Endothelial cell of umbilical vein (primary cell): ENCODE results near the gene TSTD2. TPM values are rescaled to one million over a fixed set of nuclear protein-coding genes. Genes with fewer than 3 reads are reported as not detected.

Source experiments
- BruUV-seq: library from RNA; stranded (reverse); fragments of 400-500 nt; replicated peaks from 2 replicates; lab custom pipeline; 2021; lab: Mats Ljungman, UMichigan
- CTCF ChIA-PET: fragments of 300-600, 350-600 bp; sonication (Branson Sonifier 250); formaldehyde crosslinking; loops from one replicate; lab custom pipeline; 2021; ENCODE audit warnings: antibody characterized with exemption, inconsistent platforms; lab: Charles Lee
- POLR2A ChIA-PET: fragments of 300-600, 350-600 bp; sonication (Branson Sonifier 250); formaldehyde crosslinking; loops from one replicate; lab custom pipeline; 2021; ENCODE audit warnings: antibody characterized with exemption, inconsistent platforms; lab: Charles Lee
- DNase-seq: peaks from one replicate; pipeline ENCODE4 v3.0.0-alpha.2; 2011; ENCODE audit warnings: low read depth, low spot score
- FAIRE-seq: peaks from 2 replicates; lab custom pipeline; 2011; peaks lifted over from hg19 to GRCh38; lab: Jason Lieb, UNC
- H2AFZ ChIP-seq: 2 replicates; pipeline ENCODE4 v1.6.0; 2012; ENCODE audit warnings: low read depth, low read length, control low read depth, inconsistent platforms
- H3K27ac ChIP-seq: 2 replicates; pipeline ENCODE4 v1.5.1; 2011; ENCODE audit warnings: low read depth, mild to moderate bottlenecking, control low read depth, low read length, moderate library complexity; ENCODE audit not compliant: insufficient read depth
- H3K27me3 ChIP-seq, 2 experiments: 2 replicates each; pipeline versions ENCODE4 v1.6.0 to v1.6.1; 2011; ENCODE audit warnings: low read length in 2 of 2, mixed read lengths in 1 of 2; ENCODE audit not compliant: control insufficient read depth in 2 of 2, insufficient read depth in 2 of 2
- H3K36me3 ChIP-seq, 2 experiments: 2 replicates in 1 of 2; 3 replicates in 1 of 2; pipeline ENCODE4 v1.5.1; 2011; ENCODE audit warnings: low read length in 2 of 2, mild to moderate bottlenecking in 1 of 2, moderate library complexity in 1 of 2; ENCODE audit not compliant: control insufficient read depth in 2 of 2, insufficient read depth in 2 of 2; ENCODE audit errors: extremely low read depth in 1 of 2
- H3K4me1 ChIP-seq: 3 replicates; pipeline ENCODE4 v1.5.1; 2011; ENCODE audit warnings: mild to moderate bottlenecking, low read length; ENCODE audit not compliant: control insufficient read depth, insufficient read depth; ENCODE audit errors: extremely low read depth
- H3K4me2 ChIP-seq: 2 replicates; pipeline ENCODE4 v1.6.1; 2011; ENCODE audit warnings: low read length, control low read depth, mixed read lengths; ENCODE audit not compliant: insufficient read depth
- H3K4me3 ChIP-seq, 3 experiments: fragments of 200-600 bp in 1 of 3; sonication (generic), shearing (Covaris generic) in 1 of 3; replicated peaks in 1 of 3; 2 replicates each; pipeline ENCODE4 v1.5.1; 2011 to 2016; ENCODE audit warnings: control low read depth in 3 of 3, low read length in 3 of 3, mild to moderate bottlenecking in 2 of 3, inconsistent platforms in 1 of 3, low read depth in 1 of 3, moderate library complexity in 1 of 3; ENCODE audit not compliant: insufficient read depth in 1 of 3
- H3K79me2 ChIP-seq: 2 replicates; pipeline ENCODE4 v1.6.0; 2012; ENCODE audit warnings: low read length, inconsistent platforms; ENCODE audit not compliant: control insufficient read depth, insufficient read depth
- H3K9ac ChIP-seq: replicated peaks from 2 replicates; pipeline ENCODE3; 2011; ENCODE audit warnings: low read length, control low read depth; ENCODE audit not compliant: insufficient read depth; ENCODE audit errors: extremely low read depth
- H3K9me1 ChIP-seq: replicated peaks from 3 replicates; pipeline ENCODE4 v1.6.0; 2011; ENCODE audit warnings: mild to moderate bottlenecking, low read length; ENCODE audit not compliant: control insufficient read depth, insufficient read depth; ENCODE audit errors: extremely low read depth
- H3K9me3 ChIP-seq: replicated peaks from 2 replicates; pipeline ENCODE4 v1.5.1; 2012; ENCODE audit warnings: low read length, inconsistent platforms; ENCODE audit not compliant: control insufficient read depth, insufficient read depth
- H4K20me1 ChIP-seq: replicated peaks from 2 replicates; pipeline ENCODE3; 2011; ENCODE audit warnings: mild to moderate bottlenecking, low read length; ENCODE audit not compliant: control insufficient read depth, insufficient read depth; ENCODE audit errors: extremely low read depth
- EZH2 ChIP-seq: IDR thresholded peaks from 2 replicates; pipeline ENCODE4 v1.6.1; 2012; ENCODE audit warnings: borderline replicate concordance, low read depth, mild to moderate bottlenecking, moderate library complexity, low read length, inconsistent platforms; ENCODE audit not compliant: severe bottlenecking
- FOS ChIP-seq: IDR thresholded peaks from 2 replicates; pipeline ENCODE4 v1.6.1; 2011; ENCODE audit warnings: mild to moderate bottlenecking, low read length, moderate library complexity, borderline replicate concordance; ENCODE audit not compliant: insufficient read depth
- GATA2 ChIP-seq: IDR thresholded peaks from 2 replicates; pipeline ENCODE4 v1.7.0; 2011; ENCODE audit warnings: low read depth, mild to moderate bottlenecking, moderate library complexity, mixed read lengths, low read length; ENCODE audit not compliant: insufficient read length, insufficient read depth
- JUN ChIP-seq: IDR thresholded peaks from 2 replicates; pipeline ENCODE4 v1.6.1; 2011; ENCODE audit warnings: borderline replicate concordance, low read depth; ENCODE audit not compliant: insufficient read length, insufficient read depth
- MYC ChIP-seq: IDR thresholded peaks from one replicate; pipeline ENCODE4 v1.6.1; 2011; ENCODE audit warnings: mild to moderate bottlenecking, low read depth, low read length
- POLR2A ChIP-seq: IDR thresholded peaks from 2 replicates; pipeline ENCODE4 v1.6.1; 2012; ENCODE audit warnings: low read depth, mild to moderate bottlenecking, control low read depth, low read length
- POLR2AphosphoS5 ChIP-seq: IDR thresholded peaks from 2 replicates; pipeline ENCODE4 v1.6.1; 2012; ENCODE audit warnings: low read depth, mild to moderate bottlenecking, control low read depth, low read length, moderate library complexity; ENCODE audit not compliant: insufficient read depth
- dilution Hi-C: fragments of 300-500 bp; cut with MboI; formaldehyde crosslinking; loops from one replicate; pipeline ENCODE4 v1.15.0; 2019; ENCODE audit warnings: low sequenced_read_pairs; ENCODE audit not compliant: extremely low pct_ligation_motif_present
- intact Hi-C: fragments of 100-400 bp; cut with micrococcal nuclease; formaldehyde crosslinking; loops from one replicate; pipeline ENCODE4 v1.10.0; 2022
- polyA plus RNA-seq, 4 experiments: library from polyadenylated mRNA; depleted of rRNA in 3 of 4; stranded (reverse) in 3 of 4; unstranded in 1 of 4; fragments of >200 nt; gene quantifications; 2 replicates each; pipeline versions ENCODE4 v1.2.1 to v1.2.3, GENCODE V29; 2011 to 2012; ENCODE audit warnings: missing spikeins in 1 of 4
- total RNA-seq: library from RNA; stranded (reverse); gene quantifications from 2 replicates; pipeline ENCODE4 v1.2.3, GENCODE V29; 2021
- TF ChIP-seq, protein P1 (sequence below): IDR thresholded peaks from 2 replicates; pipeline ENCODE4 v1.6.1; 2011; ENCODE audit not compliant: insufficient read depth, insufficient read length
- TF ChIP-seq, protein P2 (sequence below), 2 donors: IDR thresholded peaks; 1 replicate in 1 of 2; 2 replicates in 1 of 2; pipeline ENCODE4 v1.5.1; 2011; ENCODE audit warnings: low read length in 2 of 2, mild to moderate bottlenecking in 2 of 2, moderate library complexity in 2 of 2, control low read depth in 1 of 2, inconsistent platforms in 1 of 2, low read depth in 1 of 2; ENCODE audit not compliant: insufficient read depth in 1 of 2; ENCODE audit errors: extremely low read depth in 1 of 2

TSTD2 gene
- total and polyA plus RNA-seq, 2 donors (not counting 3 experiments of a cell fraction or from before 2014, with no cell fraction given) = 13.7 to 15.9 TPM

DNA sequence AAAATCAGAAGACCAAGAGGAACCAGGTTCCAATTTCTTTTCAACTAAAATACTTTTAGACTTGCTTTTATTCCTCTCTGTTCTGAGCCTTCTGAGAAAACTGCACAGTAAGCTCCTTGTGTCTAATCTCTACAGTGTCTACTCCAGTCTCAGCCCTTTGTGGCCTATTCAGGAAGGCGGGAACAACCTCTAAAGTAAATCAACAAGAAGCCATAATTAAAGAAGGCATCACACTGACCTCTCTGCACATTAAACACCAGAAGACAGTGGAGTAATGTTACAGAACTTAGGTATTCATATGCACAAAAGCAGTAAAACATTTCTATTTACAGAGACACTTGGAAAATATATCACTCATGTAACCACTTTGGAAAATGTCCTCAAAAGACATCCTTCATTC is 49.1 kb upstream of the TSTD2 start:
- ChIA-PET CTCF (interaction anchor here (1.5 to 1.9 kb wide), 2 partner anchors 14 to 22 kb away, joined by 4 to 6 read pairs; partner anchors contain the start of gene XPA), POLR2A (no interaction called here)
- H3K4me1 ChIP-seq = no peaks in the 10 kb centered on the region
- H3K79me2 ChIP-seq = peaks cover 2% of the 10 kb centered on the region
- no peaks in the 10 kb centered on the region for H3K27me3 ChIP-seq
- no peaks in the 10 kb centered on the region for H4K20me1 ChIP-seq
- no peaks in the 10 kb centered on the region for H3K9me3 ChIP-seq
- H3K27ac ChIP-seq = no peak overlapping the region
- H3K4me3 ChIP-seq = no peak overlapping the region
- no peak for FAIRE-seq
- H3K4me2 ChIP-seq = no peak overlapping the region
- intact Hi-C loops = no loop called here
- H2AFZ ChIP-seq = no peak overlapping the region
- TF ChIP-seq, protein P1, sequence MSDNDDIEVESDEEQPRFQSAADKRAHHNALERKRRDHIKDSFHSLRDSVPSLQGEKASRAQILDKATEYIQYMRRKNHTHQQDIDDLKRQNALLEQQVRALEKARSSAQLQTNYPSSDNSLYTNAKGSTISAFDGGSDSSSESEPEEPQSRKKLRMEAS = no peak
- TF ChIP-seq EZH2 (no peak), FOS (no peak)
- H3K9me1 ChIP-seq = no peaks in the 10 kb centered on the region
- H3K9ac ChIP-seq = no peak overlapping the region
- DNase-seq = no peak
- H3K36me3 ChIP-seq = peaks cover 5 to 46% of the 10 kb centered on the region in 2 experiments
- dilution Hi-C loops = no loop called here
- BruUV-seq = no TSS peak

DNA sequence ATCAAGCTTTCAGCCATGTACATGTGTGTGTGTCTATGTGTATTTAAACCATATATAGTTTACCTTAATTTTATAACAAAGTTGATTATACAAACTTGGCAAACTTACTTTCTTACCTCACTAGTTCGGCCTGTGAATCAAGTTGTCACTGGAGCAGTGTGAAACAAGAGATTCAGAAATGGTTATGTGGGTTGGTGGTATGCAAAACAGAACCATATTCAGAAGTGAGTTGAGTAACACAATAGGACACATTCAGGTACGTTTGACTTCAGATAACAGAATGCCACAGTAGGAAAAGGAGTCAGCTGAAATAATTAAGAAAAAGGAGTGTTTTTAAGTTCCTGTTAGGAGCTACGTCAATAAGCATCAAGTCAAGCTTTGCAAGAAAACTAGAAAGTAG is 42.5 kb upstream of the TSTD2 start:
- Histone ChIP-seq H3K4me1 (no peaks in the 10 kb centered on the region), H3K79me2 (peaks cover 2% of the 10 kb centered on the region), H3K27me3 (no peaks in the 10 kb centered on the region), H3K36me3 (peaks cover 12 to 46% of the 10 kb centered on the region in 2 experiments), H3K27ac (no peak overlapping the region), H3K4me3 (no peak overlapping the region), H4K20me1 (peaks cover 3% of the 10 kb centered on the region), H3K9me3 (no peaks in the 10 kb centered on the region), H3K9ac (no peak overlapping the region), H3K4me2 (no peak overlapping the region), H2AFZ (no peak overlapping the region), H3K9me1 (no peaks in the 10 kb centered on the region)
- POLR2A ChIA-PET = no interaction called here
- FAIRE-seq (no peak), DNase-seq (no peak)
- TF ChIP-seq EZH2 (no peak), MYC (no peak), POLR2A (no peak), POLR2AphosphoS5 (no peak), FOS (no peak), GATA2 (no peak), JUN (no peak)
- TF ChIP-seq, protein P2, sequence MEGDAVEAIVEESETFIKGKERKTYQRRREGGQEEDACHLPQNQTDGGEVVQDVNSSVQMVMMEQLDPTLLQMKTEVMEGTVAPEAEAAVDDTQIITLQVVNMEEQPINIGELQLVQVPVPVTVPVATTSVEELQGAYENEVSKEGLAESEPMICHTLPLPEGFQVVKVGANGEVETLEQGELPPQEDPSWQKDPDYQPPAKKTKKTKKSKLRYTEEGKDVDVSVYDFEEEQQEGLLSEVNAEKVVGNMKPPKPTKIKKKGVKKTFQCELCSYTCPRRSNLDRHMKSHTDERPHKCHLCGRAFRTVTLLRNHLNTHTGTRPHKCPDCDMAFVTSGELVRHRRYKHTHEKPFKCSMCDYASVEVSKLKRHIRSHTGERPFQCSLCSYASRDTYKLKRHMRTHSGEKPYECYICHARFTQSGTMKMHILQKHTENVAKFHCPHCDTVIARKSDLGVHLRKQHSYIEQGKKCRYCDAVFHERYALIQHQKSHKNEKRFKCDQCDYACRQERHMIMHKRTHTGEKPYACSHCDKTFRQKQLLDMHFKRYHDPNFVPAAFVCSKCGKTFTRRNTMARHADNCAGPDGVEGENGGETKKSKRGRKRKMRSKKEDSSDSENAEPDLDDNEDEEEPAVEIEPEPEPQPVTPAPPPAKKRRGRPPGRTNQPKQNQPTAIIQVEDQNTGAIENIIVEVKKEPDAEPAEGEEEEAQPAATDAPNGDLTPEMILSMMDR (IDR thresholded peaks at IDR 0.05; ENCODE audit: extremely low read depth in 1 of 2, insufficient read depth in 1 of 2, low read depth in 1 of 2, low read length in 2 of 2) = no peak
- TF ChIP-seq, protein P1 = no peak
- dilution Hi-C loops (no loop called here), intact Hi-C loops (no loop called here)
- CTCF ChIA-PET = interaction anchor here (1.1 to 1.3 kb wide), 2 partner anchors 206 to 225 kb away, joined by 3 to 4 read pairs; no protein-coding TSS in a partner anchor
- no TSS peak for BruUV-seq
